Activated CD4-positive, alpha-beta T cell treated with anti-CD3 and anti-CD28 coated beads for 24 hours (primary cell): ENCODE measurements around the gene PDE8A.

Source experiments
- DNase-seq, 2 donors: peaks; one replicate each; pipeline ENCODE4 v3.0.0-alpha.2; 2020; ENCODE audit warnings: low read depth in 2 of 2

Gene PDE8A

DNA sequence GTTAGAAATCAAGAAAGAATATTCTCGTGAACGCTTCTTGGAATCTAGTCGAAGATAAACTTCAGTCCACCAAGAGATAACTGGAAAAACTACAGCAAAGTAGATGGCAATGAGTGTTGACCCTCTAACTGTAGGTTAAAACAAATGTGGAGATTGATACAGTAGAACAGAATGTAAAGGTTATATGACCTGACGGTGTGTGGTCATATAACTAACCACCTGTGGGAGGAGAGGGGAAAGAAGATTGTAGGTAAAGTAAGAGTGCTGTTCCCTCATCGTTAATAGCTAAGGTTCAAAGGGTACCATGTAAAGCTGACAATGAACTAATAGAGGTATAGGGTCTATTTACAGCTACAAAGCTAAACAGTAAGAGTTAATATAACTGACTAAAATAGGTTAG lies 52.6 kb downstream of the PDE8A start:
- no peak for DNase-seq

DNA sequence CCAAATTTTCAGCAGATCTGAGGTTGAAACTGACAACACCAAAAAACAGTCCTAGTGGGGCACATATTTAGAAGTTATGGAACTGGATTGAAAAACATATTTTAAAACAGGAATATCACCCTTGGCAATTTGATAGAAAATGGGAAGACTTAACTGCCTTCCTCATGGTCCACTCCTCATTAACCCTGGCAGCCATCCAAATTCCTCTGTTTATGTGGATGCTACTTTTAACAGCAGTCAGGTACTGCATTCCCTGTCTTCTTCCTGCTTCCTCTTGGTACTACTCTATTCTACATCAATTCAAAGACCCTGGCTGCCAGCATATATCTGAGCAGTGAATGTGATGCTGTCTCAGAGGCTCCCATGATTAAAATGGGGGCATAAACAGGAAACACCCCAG lies 54.3 kb downstream of the PDE8A start:
- no peak for DNase-seq

DNA sequence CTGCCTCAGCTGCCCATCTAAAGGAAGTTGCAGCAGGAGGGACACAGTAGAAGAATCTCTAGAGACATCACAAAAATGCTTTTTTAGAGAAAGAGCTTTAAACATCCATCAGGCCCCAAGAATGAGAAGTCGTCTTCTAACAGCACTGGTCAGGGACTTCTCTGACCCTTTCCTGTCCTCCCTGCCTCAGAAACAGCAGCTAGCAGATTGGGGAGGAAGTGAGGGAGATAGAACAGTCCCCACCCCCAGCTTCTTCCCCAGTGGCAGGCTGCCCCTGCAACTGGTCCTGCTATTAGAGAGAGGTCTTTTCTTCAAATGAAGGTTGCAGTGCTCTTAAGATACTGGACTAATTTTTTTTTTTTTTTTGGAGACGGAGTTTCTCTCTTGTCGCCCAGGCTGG lies 55.1 kb downstream of the PDE8A start:
- no peak for DNase-seq

DNA sequence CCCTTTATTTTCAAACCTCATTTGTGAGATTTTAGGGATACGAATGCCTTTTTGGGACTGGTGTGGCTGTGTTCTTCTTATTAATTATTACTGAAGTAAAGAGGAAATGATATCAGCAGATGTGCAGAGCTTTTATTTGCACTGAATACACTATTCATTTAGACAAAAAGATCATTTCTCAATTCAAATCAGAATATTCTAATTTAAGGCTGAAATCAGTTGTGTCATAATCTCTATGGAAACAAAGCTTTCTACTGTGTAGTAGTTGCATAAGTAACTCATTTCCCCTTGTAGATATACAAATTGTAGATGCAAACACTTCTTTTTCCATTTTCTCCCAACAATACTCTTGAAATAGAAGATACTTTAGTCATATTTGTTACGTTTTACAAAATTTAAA lies 56.0 kb downstream of the PDE8A start:
- no peak for DNase-seq

DNA sequence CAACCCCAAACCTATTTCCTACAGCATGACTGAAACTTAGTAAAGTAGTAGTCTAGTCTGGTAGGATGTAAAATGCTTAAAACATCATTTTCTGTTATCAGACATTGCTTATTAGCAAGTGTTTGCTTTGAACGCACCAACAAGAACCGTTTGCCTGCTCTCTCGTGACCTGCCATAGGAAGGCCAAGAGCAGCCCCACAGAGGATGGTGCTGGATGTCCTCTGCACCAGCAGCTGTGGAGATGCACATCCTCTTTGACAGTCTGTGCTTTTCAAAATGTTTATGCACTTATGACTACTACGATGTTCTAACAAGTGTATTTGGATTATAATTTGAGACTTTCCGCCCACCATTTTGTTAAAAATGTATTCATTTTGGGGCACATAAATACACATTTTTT lies 59.6 kb downstream of the PDE8A start:
- no peak for DNase-seq

DNA sequence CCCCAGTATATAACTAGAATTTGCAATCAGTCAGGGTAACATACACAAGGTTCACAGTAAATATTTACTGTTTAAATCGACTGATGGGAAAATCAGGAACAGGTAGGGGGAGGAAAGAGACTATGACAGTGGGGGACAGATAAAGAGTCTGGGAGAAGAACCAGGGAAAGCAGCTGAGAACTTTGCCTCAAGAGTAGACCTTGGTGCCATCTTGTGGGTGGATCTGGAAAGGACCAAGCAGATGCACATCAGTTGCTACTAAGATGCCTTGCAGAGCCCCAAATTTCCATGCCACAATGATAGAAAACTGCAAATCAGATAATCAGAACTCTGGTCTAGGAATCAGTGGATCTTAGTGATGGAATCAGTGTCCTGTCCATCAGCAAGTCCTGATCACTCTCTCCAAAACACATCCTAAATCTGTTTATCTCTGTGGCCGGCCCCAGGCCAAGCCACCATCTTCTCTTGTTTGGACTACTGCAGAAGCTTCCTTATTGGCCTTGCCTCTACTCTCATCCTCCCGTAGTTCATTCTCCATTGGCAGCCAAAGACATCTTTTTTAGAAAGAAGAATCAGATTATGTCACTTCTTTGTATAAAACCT lies 62.7 kb downstream of the PDE8A start:
- DNase-seq = peak; percentile 8 to 20

DNA sequence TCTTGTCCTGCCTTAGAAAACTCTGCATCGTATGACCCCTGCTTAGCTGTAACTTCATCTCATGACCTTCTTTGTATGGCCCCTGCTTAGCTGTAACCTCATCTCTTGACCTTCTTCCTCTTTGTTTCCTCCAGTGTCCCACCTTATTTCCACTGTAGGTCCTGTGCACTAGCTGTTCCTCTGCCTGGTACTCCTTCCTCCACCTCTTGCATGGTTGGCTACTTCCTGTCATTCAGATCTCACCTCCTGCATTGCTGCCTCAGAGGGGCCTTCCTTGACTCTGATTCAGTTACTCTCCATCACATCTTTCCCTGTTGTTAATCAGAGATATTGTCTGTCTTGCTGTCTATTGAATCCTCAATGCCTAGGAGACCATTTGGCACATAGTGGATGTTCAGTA lies 63.2 kb downstream of the PDE8A start:
- no peak for DNase-seq

DNA sequence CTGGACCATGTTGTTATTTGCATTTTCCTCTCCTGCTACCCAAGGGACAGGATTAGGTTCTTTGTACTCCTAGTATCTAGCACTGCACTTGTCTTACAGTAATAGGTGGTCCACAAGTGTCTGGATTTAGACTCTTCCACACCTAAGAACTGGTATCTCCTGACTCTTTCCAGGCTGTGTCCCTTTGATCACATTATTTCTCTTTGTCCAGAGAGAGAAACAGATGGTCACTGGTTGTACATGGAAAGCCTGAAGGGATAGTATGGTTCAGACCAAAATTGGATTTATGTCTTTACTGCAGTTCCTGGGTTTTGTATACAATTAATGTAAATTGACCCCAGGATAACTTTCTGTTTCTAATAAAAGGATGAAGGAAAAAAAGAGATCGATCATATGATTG lies 64.0 kb downstream of the PDE8A start:
- DNase-seq = no peak

DNA sequence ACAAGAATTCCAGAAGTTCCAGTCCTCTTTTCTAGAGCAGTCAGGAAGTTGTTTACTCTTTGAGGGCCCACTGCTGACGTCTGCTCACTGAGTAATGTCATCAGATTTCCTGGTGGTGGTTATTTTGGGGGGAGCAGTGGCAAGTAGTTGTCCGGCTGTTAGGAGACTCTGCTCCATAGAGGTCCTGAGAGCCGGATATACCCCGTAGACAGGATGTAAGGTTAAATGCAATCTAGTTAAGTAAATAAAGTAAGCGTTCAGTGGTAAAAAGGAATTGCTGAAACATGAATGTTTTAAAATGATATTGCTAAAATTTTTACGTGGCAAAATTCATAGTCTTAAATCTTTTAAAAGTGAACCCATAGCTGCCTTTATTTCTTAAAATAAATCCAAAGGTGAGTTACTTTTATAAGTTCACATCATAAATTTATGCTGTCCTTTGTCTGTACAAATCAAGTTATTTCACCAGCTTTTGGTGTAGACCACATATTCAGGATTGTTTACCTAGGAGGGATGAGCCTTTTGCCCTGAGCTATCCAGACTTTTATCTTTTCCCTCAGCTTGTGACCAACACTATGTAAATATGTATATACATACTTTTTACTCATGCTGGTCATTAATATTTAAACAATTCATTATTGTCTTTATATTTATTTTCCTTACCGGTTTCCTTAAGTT lies 65.8 kb downstream of the PDE8A start:
- no peak for DNase-seq

DNA sequence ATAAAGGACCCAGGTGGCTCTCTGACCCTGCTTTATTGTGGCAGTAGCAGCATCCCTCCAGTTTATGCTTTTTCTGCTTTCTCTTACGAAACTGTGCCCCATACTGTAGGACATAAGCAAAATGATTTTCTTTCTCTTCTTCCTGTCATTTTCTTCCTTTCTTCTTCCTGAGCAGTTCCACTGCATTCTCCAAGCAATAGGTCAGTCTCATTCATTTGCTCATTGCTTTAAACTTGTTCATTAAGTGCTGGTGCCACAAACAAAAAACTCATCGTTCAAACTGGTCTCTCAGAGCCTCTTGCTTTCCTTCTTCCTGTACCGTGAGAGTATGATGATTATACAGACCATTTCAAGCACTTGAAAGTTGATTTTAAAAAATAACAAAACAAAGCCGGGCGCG lies 66.8 kb downstream of the PDE8A start:
- DNase-seq = no peak

DNA sequence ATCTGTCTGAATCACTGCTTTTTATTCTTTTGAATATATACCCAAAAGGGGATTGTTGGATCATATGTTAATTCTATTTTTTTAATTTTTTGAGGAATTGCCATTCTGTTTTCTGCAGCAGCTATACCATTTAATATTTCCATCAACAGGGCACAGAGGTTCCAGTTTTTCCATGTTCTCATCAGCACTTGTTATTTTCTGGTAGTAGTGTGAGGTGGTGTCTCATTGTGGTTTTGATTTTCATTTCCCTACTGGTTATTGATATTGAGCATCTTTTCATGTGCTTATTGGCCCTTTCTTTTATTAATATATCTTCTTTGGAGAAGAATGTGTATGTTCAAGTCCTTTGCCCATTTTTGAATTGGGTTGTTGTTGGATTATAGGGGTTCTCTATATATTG lies 68.1 kb downstream of the PDE8A start:
- no peak for DNase-seq

DNA sequence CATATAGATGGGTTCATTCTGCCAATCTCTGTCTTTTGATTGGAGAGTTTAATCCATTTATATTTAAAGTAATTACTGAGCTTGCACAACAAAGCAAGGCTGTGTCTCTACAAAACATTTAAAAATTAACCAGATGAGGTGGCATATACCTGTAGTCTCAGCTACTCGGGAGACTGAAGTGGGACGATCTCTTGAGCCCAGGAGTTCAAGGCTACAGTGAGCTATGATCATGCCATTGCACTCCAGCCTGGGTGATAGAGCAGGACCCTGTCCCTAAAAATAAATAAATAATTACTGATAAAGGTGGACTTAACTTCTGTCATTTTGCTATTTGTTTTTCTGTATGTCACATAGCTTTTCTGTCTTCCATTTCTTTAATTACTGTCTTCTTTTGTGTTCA lies 78.1 kb downstream of the PDE8A start:
- DNase-seq = no peak

DNA sequence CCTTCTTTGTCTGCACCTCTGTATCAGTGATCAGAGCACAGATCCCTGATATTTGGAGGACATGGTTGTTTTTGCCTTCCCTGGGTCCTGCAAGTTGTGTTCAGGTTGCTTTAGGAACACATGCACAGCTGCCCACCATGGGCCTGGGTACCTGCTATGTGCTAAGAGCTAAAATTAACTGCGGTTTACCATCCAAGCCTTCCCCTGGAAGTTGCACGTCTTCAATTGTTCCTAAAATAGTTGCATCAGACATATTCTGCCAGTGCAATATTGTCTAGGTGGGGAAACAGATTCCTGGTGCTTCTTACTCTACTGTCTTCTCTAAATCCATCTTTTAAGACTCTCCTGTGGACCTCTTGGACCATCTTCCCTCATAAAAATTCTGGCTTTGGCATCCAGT lies 80.9 kb downstream of the PDE8A start:
- DNase-seq = no peak

DNA sequence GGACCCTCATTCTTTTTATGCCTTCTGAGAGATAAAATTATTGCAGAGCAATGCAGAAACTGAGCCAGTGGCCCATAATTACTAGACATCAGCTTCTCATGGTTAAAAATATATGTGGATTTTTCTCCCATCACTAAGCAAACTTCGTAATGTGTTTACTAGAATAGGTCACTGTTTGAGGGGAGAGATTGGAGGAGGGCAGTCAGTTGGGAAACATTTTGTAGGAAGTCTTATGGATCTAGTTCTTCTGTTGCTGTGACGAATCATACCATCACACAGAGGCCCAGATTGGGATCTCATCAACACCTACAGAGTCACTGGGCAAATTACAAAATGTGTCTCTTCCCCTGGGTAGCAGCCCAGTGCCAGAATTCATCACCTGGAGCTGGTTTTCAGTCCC lies 81.4 kb downstream of the PDE8A start:
- DNase-seq = no peak

DNA sequence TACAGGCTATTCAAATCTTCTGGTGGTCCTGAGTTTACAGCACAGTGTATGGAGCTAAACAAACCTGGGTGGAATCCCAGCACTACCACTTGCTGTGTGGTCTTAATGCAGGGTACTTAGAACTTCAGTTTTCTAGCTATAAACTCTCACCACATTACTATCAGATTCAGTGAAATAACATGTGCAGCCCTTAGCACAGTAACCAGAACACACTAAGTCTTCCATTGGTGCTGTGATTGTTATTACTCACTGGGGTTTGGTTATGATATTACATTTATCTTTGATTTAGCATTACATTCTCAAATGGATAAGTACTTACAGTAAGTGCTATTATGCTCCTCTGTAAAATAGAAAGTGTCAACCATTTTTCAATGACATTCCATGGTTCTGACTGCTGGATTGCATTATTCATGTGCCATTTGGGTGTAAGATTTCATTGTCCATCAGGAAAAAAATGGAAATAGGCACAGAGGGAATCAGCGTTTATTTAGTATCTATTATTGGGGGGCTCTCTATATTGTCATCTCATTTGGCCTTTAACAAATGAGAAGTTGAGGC lies 81.9 kb downstream of the PDE8A start:
- DNase-seq = no peak

DNA sequence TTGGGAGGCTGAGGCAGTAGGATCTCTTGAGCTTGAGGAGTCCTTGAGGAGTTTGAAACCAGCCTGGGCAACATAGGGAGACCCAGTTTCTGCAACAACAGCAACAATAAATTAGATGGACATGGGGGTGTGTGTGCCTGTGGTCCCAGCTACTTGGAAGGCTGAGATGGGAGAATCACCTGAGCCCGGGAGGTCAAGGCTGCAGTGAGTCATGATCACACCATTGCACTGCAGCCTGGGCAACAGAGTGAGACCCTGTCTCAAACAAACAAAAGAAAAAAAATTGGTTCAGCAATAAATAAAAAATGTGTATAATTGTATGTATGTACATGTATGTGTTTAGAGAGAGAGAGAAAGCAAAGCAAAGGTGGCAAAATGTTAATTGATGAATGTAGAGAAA lies 83.1 kb downstream of the PDE8A start:
- no peak for DNase-seq

DNA sequence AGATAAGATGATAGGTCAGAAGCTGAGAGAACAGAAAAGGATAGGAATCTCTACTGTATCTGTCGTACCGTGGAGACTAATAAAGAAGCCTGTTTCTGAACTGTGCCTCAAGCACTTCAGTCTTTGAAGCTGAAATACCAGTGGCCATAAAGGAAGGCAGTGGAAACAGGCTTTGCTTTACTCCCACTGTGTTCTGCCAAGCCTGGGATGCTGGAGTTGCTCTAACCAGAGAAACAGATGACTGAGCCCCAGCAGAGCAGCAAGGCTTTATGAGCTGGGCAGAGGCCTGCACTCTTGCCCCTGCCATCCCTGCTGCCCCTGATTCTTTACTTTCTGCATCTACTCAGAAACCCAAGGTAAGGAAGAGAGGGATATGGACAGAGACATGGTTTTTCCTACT lies 89.4 kb downstream of the PDE8A start:
- no peak for DNase-seq

DNA sequence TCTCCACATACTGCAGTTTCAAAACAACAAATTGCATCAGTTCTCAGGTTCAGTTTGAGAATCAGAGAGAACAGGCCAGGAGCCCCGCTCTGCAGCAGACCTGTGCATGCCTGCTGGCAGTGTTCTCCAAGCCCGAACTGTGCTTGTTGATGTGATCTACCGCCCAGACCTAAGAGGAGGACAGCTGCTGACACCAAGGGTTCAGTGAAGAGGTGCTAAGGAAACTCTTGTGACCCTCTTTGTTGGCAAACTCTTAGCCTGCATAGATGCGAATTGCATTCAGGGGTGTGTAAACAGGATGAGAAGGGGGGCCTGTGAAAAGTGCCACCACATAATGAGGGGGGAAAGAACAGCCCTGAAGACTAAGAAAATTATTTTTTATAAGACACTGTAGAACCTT lies 89.8 kb downstream of the PDE8A start:
- DNase-seq = no peak

DNA sequence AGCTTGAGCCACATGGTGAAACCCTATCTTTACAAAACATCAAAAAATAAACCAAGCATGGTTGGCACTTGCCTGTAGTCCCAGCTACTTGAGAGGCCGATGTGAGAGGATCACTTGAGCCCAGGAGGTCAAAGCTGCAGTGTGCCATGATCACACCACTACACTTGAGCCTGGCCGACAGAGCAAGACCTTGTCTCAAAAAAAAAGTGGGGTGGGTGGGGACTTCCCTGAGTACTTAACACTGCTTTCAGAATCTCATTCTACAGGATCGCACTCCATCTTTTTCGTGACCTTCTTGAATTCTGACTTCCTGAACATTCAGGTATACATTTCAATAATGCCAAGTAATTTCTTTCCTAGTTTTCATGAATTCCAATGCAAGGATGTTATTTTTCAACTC lies 91.3 kb downstream of the PDE8A start:
- DNase-seq = no peak

DNA sequence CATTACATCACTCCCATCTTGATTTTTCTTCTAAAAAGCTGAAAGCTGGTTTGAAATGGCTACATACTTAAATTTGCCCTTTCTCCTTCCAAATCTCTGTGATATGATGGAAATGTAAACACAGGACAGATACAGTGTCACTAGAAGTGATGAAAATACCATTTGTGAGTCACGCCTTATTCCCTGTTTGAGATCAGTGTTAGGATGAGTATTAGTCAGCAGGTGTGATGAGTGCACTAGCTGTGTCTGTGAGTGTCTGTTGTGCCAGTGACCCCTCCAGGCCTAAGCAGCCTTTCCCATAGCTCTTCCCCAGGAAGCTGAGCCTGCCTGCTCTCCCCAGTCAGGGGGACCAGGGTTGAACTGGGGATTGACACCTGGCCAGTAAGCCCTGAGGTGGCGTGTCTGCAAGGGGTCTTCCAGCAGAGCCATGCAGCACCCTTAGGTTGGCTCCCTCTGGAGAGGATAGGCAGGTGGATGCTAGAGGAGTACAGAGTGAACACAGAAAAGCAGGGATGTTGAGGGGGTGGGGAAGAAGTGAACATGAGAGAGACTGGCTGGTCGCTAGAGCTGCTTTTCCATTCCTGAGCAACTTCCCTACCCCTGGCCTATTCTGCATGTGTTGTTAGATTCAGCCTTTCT lies 92.0 kb downstream of the PDE8A start:
- no peak for DNase-seq

DNA sequence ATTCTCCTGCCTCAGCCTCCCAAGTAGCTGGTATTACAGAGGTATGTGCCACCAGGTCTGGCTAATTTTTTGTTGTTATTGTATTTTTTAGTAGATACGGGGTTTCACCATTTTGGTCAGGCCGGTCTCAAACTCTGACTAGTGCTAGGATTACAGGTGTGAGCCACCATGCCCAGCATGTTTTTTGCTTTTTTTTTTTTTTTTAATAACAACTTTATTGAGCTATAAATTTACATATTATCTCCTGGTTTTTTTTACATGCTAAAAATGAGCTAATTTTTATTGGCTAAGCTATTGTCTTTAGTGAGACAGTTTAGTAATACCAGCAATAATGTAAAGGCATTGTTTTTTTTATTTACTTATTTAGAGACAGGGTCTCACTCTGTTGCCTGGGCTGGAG lies 105.2 kb downstream of the PDE8A start:
- DNase-seq = no peak

DNA sequence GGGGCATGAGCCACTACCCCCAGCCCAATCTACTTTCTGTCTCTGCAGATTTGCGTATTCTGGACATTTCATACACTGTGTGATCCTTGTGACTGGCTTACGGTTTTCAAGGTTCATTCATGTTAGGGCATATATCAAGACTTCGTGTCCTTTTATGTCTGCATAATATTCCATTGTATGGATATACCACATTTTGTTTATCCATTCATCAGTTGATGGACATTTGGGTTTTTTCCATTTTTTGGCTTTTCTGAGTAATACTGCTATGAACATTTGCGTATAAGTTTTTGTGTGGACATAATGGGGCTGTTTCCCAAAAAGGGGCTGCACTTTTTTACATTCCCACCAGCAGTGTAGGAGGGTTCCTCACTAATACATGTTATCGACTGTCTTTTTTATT lies 106.6 kb downstream of the PDE8A start:
- no peak for DNase-seq

DNA sequence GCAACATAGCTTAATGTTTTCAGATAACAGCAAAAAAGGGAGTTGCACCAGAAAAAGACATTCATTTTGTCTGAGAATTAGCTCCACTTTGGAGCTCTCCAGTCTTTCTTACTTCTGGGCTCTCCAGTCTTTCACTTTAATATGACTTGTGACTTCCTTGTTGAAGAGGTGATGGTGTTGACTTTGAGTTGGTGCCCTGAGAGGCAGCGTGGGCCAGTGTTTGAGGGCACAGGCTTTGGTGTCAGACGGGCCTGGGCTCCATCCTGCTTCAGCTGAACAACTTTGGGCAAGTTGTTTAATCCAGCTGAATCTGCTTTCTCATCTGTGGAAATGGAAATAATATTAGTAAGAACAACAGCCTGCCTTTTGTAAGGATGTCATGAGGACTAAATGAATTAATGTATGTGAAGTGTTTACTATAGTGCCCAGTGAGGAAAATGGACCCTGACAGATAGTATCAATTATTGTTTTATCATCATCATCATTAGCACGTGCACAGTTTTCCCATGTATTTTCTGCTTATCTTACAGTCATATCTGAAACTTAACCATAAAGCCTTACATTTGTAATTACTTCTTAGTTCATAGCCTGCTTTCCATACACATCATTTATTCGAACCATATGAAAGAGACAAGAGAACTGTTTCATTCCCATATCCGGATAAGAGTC lies 108.4 kb downstream of the PDE8A start:
- DNase-seq = no peak
